ENCODE data around the gene CLBA1.
"Not testable (repeated sequence)": the region's sequence is repeated elsewhere in the genome, so short reads cannot be mapped to it uniquely, and the experiment has no call there.

- TF ChIP-seq, protein P1, sequence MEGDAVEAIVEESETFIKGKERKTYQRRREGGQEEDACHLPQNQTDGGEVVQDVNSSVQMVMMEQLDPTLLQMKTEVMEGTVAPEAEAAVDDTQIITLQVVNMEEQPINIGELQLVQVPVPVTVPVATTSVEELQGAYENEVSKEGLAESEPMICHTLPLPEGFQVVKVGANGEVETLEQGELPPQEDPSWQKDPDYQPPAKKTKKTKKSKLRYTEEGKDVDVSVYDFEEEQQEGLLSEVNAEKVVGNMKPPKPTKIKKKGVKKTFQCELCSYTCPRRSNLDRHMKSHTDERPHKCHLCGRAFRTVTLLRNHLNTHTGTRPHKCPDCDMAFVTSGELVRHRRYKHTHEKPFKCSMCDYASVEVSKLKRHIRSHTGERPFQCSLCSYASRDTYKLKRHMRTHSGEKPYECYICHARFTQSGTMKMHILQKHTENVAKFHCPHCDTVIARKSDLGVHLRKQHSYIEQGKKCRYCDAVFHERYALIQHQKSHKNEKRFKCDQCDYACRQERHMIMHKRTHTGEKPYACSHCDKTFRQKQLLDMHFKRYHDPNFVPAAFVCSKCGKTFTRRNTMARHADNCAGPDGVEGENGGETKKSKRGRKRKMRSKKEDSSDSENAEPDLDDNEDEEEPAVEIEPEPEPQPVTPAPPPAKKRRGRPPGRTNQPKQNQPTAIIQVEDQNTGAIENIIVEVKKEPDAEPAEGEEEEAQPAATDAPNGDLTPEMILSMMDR (IDR thresholded peaks at IDR 0.05): not testable (repeated sequence)
- TF ChIP-seq POLR2AphosphoS5 (IDR thresholded peaks at IDR 0.05): not testable (repeated sequence)
Observed at GRCh38 chr14:105033412-105033900, 47.9 kb downstream of the CLBA1 start.
